Left ventricle myocardium inferior (tissue), 1 donor: ENCODE measurements around the gene REG4. TPM values are rescaled to one million over a fixed set of nuclear protein-coding genes. Genes with fewer than 3 reads are reported as not detected.

ENCODE experiments used
- DNase-seq: peaks from one replicate; pipeline ENCODE4 v3.0.0-alpha.2; 2020
- H3K27ac ChIP-seq: fragments of 200-600 bp; replicated peaks from 2 replicates; pipeline ENCODE4 v1.8.0; 2021
- H3K27me3 ChIP-seq: fragments of 200-600 bp; 2 replicates; pipeline ENCODE4 v1.8.0; 2021; ENCODE audit warnings: low read depth
- H3K36me3 ChIP-seq: fragments of 200-600 bp; 2 replicates; pipeline ENCODE4 v1.8.0; 2021
- H3K4me1 ChIP-seq: fragments of 200-600 bp; 2 replicates; pipeline ENCODE4 v1.8.0; 2021
- H3K4me3 ChIP-seq: fragments of 200-600 bp; 2 replicates; pipeline ENCODE4 v1.8.0; 2021; ENCODE audit warnings: mild to moderate bottlenecking, moderate library complexity
- H3K9me3 ChIP-seq: fragments of 200-600 bp; replicated peaks from 2 replicates; pipeline ENCODE4 v1.8.0; 2021
- intact Hi-C: fragments of 100-400 bp; cut with micrococcal nuclease; formaldehyde crosslinking; loops from one replicate; pipeline ENCODE4 v1.11.0; 2022
- total RNA-seq: library from RNA; stranded (reverse); fragmentation: NEBNext Ultra II Directional; extraction: Animal tissue kit (Norgen Biotek cat#: 25700); gene quantifications from one replicate; pipeline ENCODE4 v1.2.1, GENCODE V29; 2021
- TF ChIP-seq, protein P1 (sequence below): fragments of 200-600 bp; IDR thresholded peaks from 2 replicates; pipeline ENCODE4 v1.8.0; 2021; ENCODE audit warnings: antibody characterized with exemption, mild to moderate bottlenecking, borderline replicate concordance
- donor health status: DM: no; HTN: yes; CAD: no; lungs with severe emphysema.

The REG4 gene
- total RNA-seq, 1 donor from 2014 or later = not detected

DNA sequence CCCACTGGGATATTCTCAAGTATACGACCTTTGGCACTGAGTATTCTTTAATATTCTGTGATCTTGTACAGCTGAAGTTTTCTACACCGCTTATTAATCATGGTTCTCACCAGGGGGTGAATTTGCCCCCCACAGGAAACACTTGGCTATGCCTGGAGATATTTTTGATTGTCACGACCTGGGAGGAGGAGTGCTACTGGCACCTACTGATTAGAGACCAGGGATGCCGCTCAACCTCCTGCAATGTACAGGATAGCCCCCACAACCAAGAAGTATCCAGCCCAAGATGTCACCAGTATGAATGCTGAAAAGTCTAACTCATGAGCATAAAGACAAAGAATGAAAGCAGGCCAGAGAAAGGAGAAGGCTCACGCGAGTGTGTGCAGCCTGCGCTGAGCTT lies 13.7 kb downstream of the REG4 start:
- Histone ChIP-seq H3K9me3 (no peaks in the 10 kb centered on the region), H3K27me3 (no peaks in the 10 kb centered on the region), H3K27ac (no peak overlapping the region), H3K36me3 (no peaks in the 10 kb centered on the region), H3K4me3 (no peak overlapping the region), H3K4me1 (no peaks in the 10 kb centered on the region)
- DNase-seq = no peak
- intact Hi-C loops = no loop called here
- TF ChIP-seq, protein P1, sequence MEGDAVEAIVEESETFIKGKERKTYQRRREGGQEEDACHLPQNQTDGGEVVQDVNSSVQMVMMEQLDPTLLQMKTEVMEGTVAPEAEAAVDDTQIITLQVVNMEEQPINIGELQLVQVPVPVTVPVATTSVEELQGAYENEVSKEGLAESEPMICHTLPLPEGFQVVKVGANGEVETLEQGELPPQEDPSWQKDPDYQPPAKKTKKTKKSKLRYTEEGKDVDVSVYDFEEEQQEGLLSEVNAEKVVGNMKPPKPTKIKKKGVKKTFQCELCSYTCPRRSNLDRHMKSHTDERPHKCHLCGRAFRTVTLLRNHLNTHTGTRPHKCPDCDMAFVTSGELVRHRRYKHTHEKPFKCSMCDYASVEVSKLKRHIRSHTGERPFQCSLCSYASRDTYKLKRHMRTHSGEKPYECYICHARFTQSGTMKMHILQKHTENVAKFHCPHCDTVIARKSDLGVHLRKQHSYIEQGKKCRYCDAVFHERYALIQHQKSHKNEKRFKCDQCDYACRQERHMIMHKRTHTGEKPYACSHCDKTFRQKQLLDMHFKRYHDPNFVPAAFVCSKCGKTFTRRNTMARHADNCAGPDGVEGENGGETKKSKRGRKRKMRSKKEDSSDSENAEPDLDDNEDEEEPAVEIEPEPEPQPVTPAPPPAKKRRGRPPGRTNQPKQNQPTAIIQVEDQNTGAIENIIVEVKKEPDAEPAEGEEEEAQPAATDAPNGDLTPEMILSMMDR = no peak

DNA sequence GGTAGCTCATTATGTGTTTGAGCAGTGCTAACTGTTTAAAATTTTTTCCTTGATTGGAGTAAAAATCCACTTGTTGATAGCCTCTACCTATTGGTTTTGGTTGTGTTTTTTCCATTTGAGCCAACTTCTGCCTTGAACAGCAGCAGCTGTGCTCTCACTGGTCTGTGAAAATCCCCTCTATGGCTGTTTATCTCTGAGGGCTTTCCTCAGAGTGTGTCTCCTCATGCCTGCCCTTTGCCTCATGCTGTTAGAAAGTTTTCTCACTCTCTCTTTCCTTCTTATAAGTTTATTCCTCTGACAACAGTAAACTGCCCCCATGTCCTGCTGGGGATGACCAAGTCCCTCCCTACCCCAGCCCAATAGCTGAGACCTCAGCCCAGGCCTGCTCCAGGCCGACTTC lies 14.1 kb downstream of the REG4 start:
- intact Hi-C loops = no loop called here
- no peak for DNase-seq
- no peak overlapping the region for H3K27ac ChIP-seq

DNA sequence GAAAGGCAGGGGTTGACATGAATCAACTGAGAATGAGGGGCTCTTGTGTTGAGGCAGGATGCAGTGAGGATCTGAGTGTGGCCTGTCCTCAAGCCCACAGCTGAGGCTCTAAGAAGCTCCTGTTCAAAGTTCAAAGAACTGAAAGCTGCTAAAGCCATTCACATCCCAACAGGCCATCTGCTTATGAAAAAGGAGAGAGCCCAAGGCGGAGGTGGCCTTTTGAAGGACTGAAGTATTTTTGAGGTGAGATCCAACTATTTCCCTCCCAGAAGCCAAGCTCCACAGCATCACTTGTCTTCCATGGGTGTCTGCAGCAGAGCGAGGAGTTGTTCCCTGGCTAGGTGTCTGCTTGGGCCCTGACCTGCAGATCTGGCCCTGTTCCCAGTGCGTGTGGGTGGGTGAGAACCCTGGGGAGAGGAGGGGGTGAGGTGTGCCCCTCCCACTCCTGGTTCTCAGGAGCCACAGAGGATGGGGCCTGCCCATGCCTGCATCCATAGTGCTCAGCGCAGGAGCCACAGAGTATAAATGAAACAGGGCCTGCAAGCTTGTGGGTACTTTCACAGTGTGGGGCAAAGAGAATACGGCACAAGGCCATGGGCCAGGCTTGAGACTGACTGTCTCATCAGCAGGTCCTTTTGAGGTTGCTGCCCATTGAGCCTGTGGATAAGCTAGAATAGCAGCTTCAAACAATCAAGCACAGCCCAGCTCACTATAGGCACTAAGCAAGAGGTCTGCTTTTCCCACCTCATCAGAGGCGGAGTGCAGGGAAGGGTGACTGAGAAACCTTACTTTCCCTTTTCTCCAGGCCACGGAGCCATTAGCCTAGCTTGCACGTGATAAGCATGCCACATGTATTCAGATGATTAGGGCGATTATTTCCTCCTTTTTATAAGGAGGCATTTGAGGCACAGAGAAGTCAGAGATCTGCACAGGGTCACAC lies 15.7 kb downstream of the REG4 start:
- H3K27me3 ChIP-seq = no peaks in the 10 kb centered on the region
- no peak for DNase-seq
- H3K4me1 ChIP-seq = no peaks in the 10 kb centered on the region
- TF ChIP-seq, protein P1 = no peak
- H3K36me3 ChIP-seq = no peaks in the 10 kb centered on the region
- intact Hi-C loops = no loop called here
- no peaks in the 10 kb centered on the region for H3K9me3 ChIP-seq
- no peak overlapping the region for H3K4me3 ChIP-seq
- no peak overlapping the region for H3K27ac ChIP-seq

More for the DNA sequence above, 14.1 kb downstream of the REG4 start:
- no peaks in the 10 kb centered on the region for H3K9me3 ChIP-seq
- H3K27me3 ChIP-seq = no peaks in the 10 kb centered on the region
- TF ChIP-seq, protein P1 = no peak
- H3K4me3 ChIP-seq = no peak overlapping the region
- no peaks in the 10 kb centered on the region for H3K36me3 ChIP-seq
- no peaks in the 10 kb centered on the region for H3K4me1 ChIP-seq

DNA sequence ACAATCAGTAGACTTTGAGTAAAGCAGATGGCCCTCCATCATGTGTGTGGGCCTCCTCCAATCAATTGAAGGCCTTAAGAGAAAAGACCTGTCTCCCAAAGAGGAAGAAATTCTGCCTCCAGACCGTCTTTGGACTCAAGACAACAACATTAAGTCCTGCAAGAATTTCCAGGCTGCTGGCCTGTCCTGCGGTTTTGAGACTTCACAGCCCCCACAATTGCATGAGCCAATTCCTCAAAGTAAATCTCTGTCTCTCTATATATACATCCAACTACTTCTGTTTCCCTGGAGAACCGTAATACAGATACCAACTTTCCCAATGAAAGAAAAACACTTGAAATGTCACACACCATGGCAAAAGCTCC lies 16.4 kb downstream of the REG4 start:
- no peaks in the 10 kb centered on the region for H3K4me1 ChIP-seq
- no peaks in the 10 kb centered on the region for H3K36me3 ChIP-seq
- no peaks in the 10 kb centered on the region for H3K27me3 ChIP-seq
- no peak for DNase-seq
- no peak overlapping the region for H3K27ac ChIP-seq
- H3K9me3 ChIP-seq = no peaks in the 10 kb centered on the region
- TF ChIP-seq, protein P1 = no peak
- no peak overlapping the region for H3K4me3 ChIP-seq
- intact Hi-C loops = no loop called here

DNA sequence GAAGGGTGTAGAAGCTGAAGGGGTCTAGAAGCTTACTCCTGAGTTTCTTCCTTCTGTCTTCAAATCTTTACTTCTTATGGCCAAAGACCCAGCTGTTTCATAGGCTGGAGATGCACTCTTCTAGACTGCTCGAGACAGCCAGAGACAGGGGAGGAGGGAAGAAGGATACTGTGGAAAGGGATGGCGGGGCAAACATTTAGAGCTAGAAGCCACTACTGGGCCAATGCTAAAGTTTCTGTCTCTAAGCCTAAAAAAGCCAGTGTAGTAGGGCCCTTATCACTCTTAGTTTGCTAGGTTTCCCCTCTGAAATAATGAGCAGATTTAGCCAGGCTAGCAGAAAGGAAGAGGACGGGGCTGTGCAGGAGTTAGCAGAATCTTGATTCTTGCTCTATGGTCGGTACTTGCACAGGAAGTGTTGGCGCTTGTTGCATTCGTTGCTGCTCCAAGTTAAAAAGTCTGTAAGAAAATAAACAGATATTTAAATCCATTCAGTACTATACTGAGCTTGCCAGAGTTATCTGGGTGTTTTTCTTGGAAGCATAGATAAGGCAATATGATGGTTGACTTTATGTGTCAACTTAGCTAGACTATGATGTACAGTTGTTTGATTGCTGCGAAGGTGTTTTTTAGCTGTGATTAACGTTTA lies 16.9 kb downstream of the REG4 start:
- Histone ChIP-seq H3K27me3 (no peaks in the 10 kb centered on the region), H3K4me3 (no peak overlapping the region), H3K9me3 (no peaks in the 10 kb centered on the region), H3K27ac (no peak overlapping the region), H3K4me1 (no peaks in the 10 kb centered on the region), H3K36me3 (no peaks in the 10 kb centered on the region)
- no peak for DNase-seq
- intact Hi-C loops = no loop called here
- TF ChIP-seq, protein P1 = no peak
